ENCODE measurements around the gene TLR5.
A peak's percentile ranks its signal among the peaks of the same experiment; 100 is the strongest.

- TF ChIP-seq, protein P1, sequence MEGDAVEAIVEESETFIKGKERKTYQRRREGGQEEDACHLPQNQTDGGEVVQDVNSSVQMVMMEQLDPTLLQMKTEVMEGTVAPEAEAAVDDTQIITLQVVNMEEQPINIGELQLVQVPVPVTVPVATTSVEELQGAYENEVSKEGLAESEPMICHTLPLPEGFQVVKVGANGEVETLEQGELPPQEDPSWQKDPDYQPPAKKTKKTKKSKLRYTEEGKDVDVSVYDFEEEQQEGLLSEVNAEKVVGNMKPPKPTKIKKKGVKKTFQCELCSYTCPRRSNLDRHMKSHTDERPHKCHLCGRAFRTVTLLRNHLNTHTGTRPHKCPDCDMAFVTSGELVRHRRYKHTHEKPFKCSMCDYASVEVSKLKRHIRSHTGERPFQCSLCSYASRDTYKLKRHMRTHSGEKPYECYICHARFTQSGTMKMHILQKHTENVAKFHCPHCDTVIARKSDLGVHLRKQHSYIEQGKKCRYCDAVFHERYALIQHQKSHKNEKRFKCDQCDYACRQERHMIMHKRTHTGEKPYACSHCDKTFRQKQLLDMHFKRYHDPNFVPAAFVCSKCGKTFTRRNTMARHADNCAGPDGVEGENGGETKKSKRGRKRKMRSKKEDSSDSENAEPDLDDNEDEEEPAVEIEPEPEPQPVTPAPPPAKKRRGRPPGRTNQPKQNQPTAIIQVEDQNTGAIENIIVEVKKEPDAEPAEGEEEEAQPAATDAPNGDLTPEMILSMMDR (IDR thresholded peaks at IDR 0.05), result peak; percentile 31 to 75 (median 53)
- TF ChIP-seq POLR2AphosphoS5 (IDR thresholded peaks at IDR 0.05), result no peak
These were observed 13.7 kb downstream of the TLR5 start for GRCh38 chr1:223129229-223129901.
